Left kidney (tissue), 2 donors: ENCODE data around the gene RFC4. TPM values are rescaled to one million over a fixed set of nuclear protein-coding genes. Genes with fewer than 3 reads are reported as not detected.
"Not testable (repeated sequence)": the region's sequence is repeated elsewhere in the genome, so short reads cannot be mapped to it uniquely, and the experiment has no call there.

Experiments used
- DNase-seq: peaks from one replicate; pipeline ENCODE4 v3.0.0-alpha.2; 2013
- polyA plus RNA-seq: library from polyadenylated mRNA; unstranded; fragments of 120-200 nt; gene quantifications from one replicate; pipeline ENCODE4 v1.2.1, GENCODE V29; 2013; ENCODE audit not compliant: insufficient read length

RFC4 gene
- polyA plus RNA-seq, 1 donor, result 74.0 TPM

GRCh38 chr3:186826410-186826975 is 20.2 kb upstream of the RFC4 start:
- no peak for DNase-seq

- DNase-seq, result no peak
These were observed 19.7 kb upstream of the RFC4 start for GRCh38 chr3:186825872-186826409.

GRCh38 chr3:186825294-186825821 is 19.1 kb upstream of the RFC4 start:
- peak; percentile 22 for DNase-seq

GRCh38 chr3:186824430-186825139 is 18.3 kb upstream of the RFC4 start:
- DNase-seq, result no peak

- DNase-seq, result no peak
These were observed 17.1 kb upstream of the RFC4 start for GRCh38 chr3:186823386-186823785.

- not testable (repeated sequence) for DNase-seq
These were observed 16.1 kb upstream of the RFC4 start for GRCh38 chr3:186822388-186822759.

- DNase-seq, result peak; percentile 50
These were observed 15.4 kb upstream of the RFC4 start for GRCh38 chr3:186821429-186822387.

- no peak for DNase-seq
These were observed 12.7 kb upstream of the RFC4 start for GRCh38 chr3:186818956-186819355.

GRCh38 chr3:186818516-186818915 is 12.2 kb upstream of the RFC4 start:
- no peak for DNase-seq

- DNase-seq, result no peak
These were observed 9.2 kb upstream of the RFC4 start for GRCh38 chr3:186815435-186815834.

- no peak for DNase-seq
These were observed 7.8 kb upstream of the RFC4 start for GRCh38 chr3:186814100-186814499.

- DNase-seq, result not testable (repeated sequence)
These were observed 5.0 kb upstream of the RFC4 start for GRCh38 chr3:186811313-186811712.

GRCh38 chr3:186810336-186810996 is 4.2 kb upstream of the RFC4 start:
- no peak for DNase-seq

GRCh38 chr3:186807231-186807630 is 949 bp upstream of the RFC4 start:
- DNase-seq, result no peak

- not testable (repeated sequence) for DNase-seq
These were observed 2.8 kb downstream of the RFC4 start for GRCh38 chr3:186803447-186803846.

- no peak for DNase-seq
These were observed 3.6 kb downstream of the RFC4 start for GRCh38 chr3:186802701-186803100.

- no peak for DNase-seq
These were observed 6.0 kb downstream of the RFC4 start for GRCh38 chr3:186800285-186800684.

- no peak for DNase-seq
These were observed 7.9 kb downstream of the RFC4 start for GRCh38 chr3:186798239-186798874.

- DNase-seq, result no peak
These were observed 15.9 kb downstream of the RFC4 start for GRCh38 chr3:186790261-186790981.

- DNase-seq, result no peak
These were observed 16.6 kb downstream of the RFC4 start for GRCh38 chr3:186789554-186790260.
